Measurements from ENCODE around the gene CARMIL1. TPM values are rescaled to one million over a fixed set of nuclear protein-coding genes. Genes with fewer than 3 reads are reported as not detected.

The CARMIL1 gene
- total RNA-seq, 1 donor from 2014 or later = 14.5 TPM

GRCh38 chr6:25524542-25524941 lies 245.4 kb downstream of the CARMIL1 start:
- peaks cover 21% of the 10 kb centered on the region for H3K36me3 Mint-ChIP-seq (ENCODE audit: low read depth)
- DNase-seq (ENCODE audit: low spot score) = no peak
- no peaks in the 10 kb centered on the region for H3K27me3 Mint-ChIP-seq (ENCODE audit: low read depth)
- H3K9me3 Mint-ChIP-seq (ENCODE audit: low read depth) = peaks cover 2% of the 10 kb centered on the region
- H3K4me1 Mint-ChIP-seq (ENCODE audit: low read depth) = no peaks in the 10 kb centered on the region
- H3K4me3 Mint-ChIP-seq (ENCODE audit: unreplicated experiment) = no peak overlapping the region
- H3K27ac Mint-ChIP-seq (ENCODE audit: unreplicated experiment) = no peak overlapping the region
- TF ChIP-seq, protein P1, sequence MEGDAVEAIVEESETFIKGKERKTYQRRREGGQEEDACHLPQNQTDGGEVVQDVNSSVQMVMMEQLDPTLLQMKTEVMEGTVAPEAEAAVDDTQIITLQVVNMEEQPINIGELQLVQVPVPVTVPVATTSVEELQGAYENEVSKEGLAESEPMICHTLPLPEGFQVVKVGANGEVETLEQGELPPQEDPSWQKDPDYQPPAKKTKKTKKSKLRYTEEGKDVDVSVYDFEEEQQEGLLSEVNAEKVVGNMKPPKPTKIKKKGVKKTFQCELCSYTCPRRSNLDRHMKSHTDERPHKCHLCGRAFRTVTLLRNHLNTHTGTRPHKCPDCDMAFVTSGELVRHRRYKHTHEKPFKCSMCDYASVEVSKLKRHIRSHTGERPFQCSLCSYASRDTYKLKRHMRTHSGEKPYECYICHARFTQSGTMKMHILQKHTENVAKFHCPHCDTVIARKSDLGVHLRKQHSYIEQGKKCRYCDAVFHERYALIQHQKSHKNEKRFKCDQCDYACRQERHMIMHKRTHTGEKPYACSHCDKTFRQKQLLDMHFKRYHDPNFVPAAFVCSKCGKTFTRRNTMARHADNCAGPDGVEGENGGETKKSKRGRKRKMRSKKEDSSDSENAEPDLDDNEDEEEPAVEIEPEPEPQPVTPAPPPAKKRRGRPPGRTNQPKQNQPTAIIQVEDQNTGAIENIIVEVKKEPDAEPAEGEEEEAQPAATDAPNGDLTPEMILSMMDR (IDR thresholded peaks at IDR 0.05) = no peak

GRCh38 chr6:25525078-25525477 lies 245.9 kb downstream of the CARMIL1 start:
- Mint-ChIP-seq H3K4me1 (ENCODE audit: low read depth) (no peaks in the 10 kb centered on the region), H3K4me3 (ENCODE audit: unreplicated experiment) (no peak overlapping the region), H3K9me3 (ENCODE audit: low read depth) (peaks cover 2% of the 10 kb centered on the region), H3K36me3 (ENCODE audit: low read depth) (peaks cover 23% of the 10 kb centered on the region), H3K27ac (ENCODE audit: unreplicated experiment) (no peak overlapping the region), H3K27me3 (ENCODE audit: low read depth) (no peaks in the 10 kb centered on the region)
- DNase-seq (ENCODE audit: low spot score) = no peak
- TF ChIP-seq, protein P1 (IDR thresholded peaks at IDR 0.05) = no peak

- DNase-seq (ENCODE audit: low spot score) = no peak
- TF ChIP-seq, protein P1 (IDR thresholded peaks at IDR 0.05) = no peak
- no peaks in the 10 kb centered on the region for H3K9me3 Mint-ChIP-seq (ENCODE audit: low read depth)
- H3K4me3 Mint-ChIP-seq (ENCODE audit: unreplicated experiment) = no peak overlapping the region
- H3K27me3 Mint-ChIP-seq (ENCODE audit: low read depth) = no peaks in the 10 kb centered on the region
- H3K36me3 Mint-ChIP-seq (ENCODE audit: low read depth) = peaks cover 18% of the 10 kb centered on the region
- H3K27ac Mint-ChIP-seq (ENCODE audit: unreplicated experiment) = no peak overlapping the region
- no peaks in the 10 kb centered on the region for H3K4me1 Mint-ChIP-seq (ENCODE audit: low read depth)
Measured at GRCh38 chr6:25534942-25535631, 255.9 kb downstream of the CARMIL1 start.

GRCh38 chr6:25535632-25536225 lies 256.6 kb downstream of the CARMIL1 start:
- peaks cover 21% of the 10 kb centered on the region for H3K36me3 Mint-ChIP-seq (ENCODE audit: low read depth)
- no peak overlapping the region for H3K4me3 Mint-ChIP-seq (ENCODE audit: unreplicated experiment)
- no peak overlapping the region for H3K27ac Mint-ChIP-seq (ENCODE audit: unreplicated experiment)
- DNase-seq (ENCODE audit: low spot score) = no peak
- TF ChIP-seq, protein P1 (IDR thresholded peaks at IDR 0.05) = no peak
- no peaks in the 10 kb centered on the region for H3K9me3 Mint-ChIP-seq (ENCODE audit: low read depth)
- H3K4me1 Mint-ChIP-seq (ENCODE audit: low read depth) = no peaks in the 10 kb centered on the region
- no peaks in the 10 kb centered on the region for H3K27me3 Mint-ChIP-seq (ENCODE audit: low read depth)

- Mint-ChIP-seq H3K9me3 (ENCODE audit: low read depth) (no peaks in the 10 kb centered on the region), H3K36me3 (ENCODE audit: low read depth) (peaks cover 25% of the 10 kb centered on the region), H3K27me3 (ENCODE audit: low read depth) (no peaks in the 10 kb centered on the region), H3K4me1 (ENCODE audit: low read depth) (no peaks in the 10 kb centered on the region), H3K27ac (ENCODE audit: unreplicated experiment) (no peak overlapping the region), H3K4me3 (ENCODE audit: unreplicated experiment) (no peak overlapping the region)
- DNase-seq (ENCODE audit: low spot score) = no peak
- TF ChIP-seq, protein P1 (IDR thresholded peaks at IDR 0.05) = no peak
Measured at GRCh38 chr6:25536781-25537180, 257.6 kb downstream of the CARMIL1 start.

Data from chondrocyte (in vitro differentiated cells).